NCI-H748 treated with DMSO at 0.1 percent for 48 hours (cell line): ENCODE data around the gene MAP3K4.
"Not testable (repeated sequence)": the region's sequence is repeated elsewhere in the genome, so short reads cannot be mapped to it uniquely, and the experiment has no call there.

Experiments used
- DNase-seq: peaks from one replicate; lab custom pipeline; 2025; lab: John Stamatoyannopoulos, UW

MAP3K4 gene

GRCh38 chr6:161082215-161082614, 90.6 kb downstream of the MAP3K4 start:
- no peak for DNase-seq

- DNase-seq, result no peak
Measured at GRCh38 chr6:161085246-161085645, 93.7 kb downstream of the MAP3K4 start.

- DNase-seq, result no peak
Measured at GRCh38 chr6:161088676-161089328, 97.2 kb downstream of the MAP3K4 start.

- no peak for DNase-seq
Measured at GRCh38 chr6:161091151-161091550, 99.6 kb downstream of the MAP3K4 start.

GRCh38 chr6:161091972-161092701, 100.6 kb downstream of the MAP3K4 start:
- DNase-seq, result no peak

GRCh38 chr6:161094955-161095354, 103.4 kb downstream of the MAP3K4 start:
- no peak for DNase-seq

- DNase-seq, result no peak
Measured at GRCh38 chr6:161095916-161096315, 104.3 kb downstream of the MAP3K4 start.

- DNase-seq, result no peak
Measured at GRCh38 chr6:161100072-161100471, 108.5 kb downstream of the MAP3K4 start.

GRCh38 chr6:161101517-161101916, 109.9 kb downstream of the MAP3K4 start:
- DNase-seq, result no peak

- DNase-seq, result no peak
Measured at GRCh38 chr6:161103475-161103874, 111.9 kb downstream of the MAP3K4 start.

GRCh38 chr6:161104966-161105365, 113.4 kb downstream of the MAP3K4 start:
- DNase-seq, result no peak

- DNase-seq, result no peak
Measured at GRCh38 chr6:161105408-161105807, 113.8 kb downstream of the MAP3K4 start.

- no peak for DNase-seq
Measured at GRCh38 chr6:161107779-161108730, 116.5 kb downstream of the MAP3K4 start.

- DNase-seq, result no peak
Measured at GRCh38 chr6:161108916-161109315, 117.3 kb downstream of the MAP3K4 start.

GRCh38 chr6:161109366-161109765, 117.8 kb downstream of the MAP3K4 start:
- no peak for DNase-seq

GRCh38 chr6:161110028-161110779, 118.6 kb downstream of the MAP3K4 start:
- DNase-seq, result no peak

GRCh38 chr6:161111261-161111660, 119.7 kb downstream of the MAP3K4 start:
- no peak for DNase-seq

- DNase-seq, result no peak
Measured at GRCh38 chr6:161115468-161115867, 123.9 kb downstream of the MAP3K4 start.

GRCh38 chr6:161116554-161116953, 125.0 kb downstream of the MAP3K4 start:
- DNase-seq, result no peak

GRCh38 chr6:161117308-161117707, 125.7 kb downstream of the MAP3K4 start:
- DNase-seq, result no peak

GRCh38 chr6:161117942-161118341, 126.4 kb downstream of the MAP3K4 start:
- DNase-seq, result no peak

- not testable (repeated sequence) for DNase-seq
Measured at GRCh38 chr6:161123319-161123718, 131.8 kb downstream of the MAP3K4 start.
